ENCODE data around the gene PALD1. TPM values are rescaled to one million over a fixed set of nuclear protein-coding genes. Genes with fewer than 3 reads are reported as not detected.

The PALD1 gene
- total and polyA plus RNA-seq, 2 of the 13 experiments (the other 11 are each of a cell fraction or from before 2014, with no cell fraction given), result 0.07 to 0.09 TPM

GRCh38 chr10:70544431-70545340, 66.1 kb downstream of the PALD1 start (continued):
- TF ChIP-seq, protein P1, sequence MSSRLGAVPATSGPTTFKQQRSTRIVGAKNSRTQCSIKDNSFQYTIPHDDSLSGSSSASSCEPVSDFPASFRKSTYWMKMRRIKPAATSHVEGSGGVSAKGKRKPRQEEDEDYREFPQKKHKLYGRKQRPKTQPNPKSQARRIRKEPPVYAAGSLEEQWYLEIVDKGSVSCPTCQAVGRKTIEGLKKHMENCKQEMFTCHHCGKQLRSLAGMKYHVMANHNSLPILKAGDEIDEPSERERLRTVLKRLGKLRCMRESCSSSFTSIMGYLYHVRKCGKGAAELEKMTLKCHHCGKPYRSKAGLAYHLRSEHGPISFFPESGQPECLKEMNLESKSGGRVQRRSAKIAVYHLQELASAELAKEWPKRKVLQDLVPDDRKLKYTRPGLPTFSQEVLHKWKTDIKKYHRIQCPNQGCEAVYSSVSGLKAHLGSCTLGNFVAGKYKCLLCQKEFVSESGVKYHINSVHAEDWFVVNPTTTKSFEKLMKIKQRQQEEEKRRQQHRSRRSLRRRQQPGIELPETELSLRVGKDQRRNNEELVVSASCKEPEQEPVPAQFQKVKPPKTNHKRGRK (CRISPR knock-in tag; IDR thresholded peaks at IDR 0.05), result no peak
- TF ChIP-seq PAXIP1 (CRISPR knock-in tag; conservative IDR thresholded peaks at IDR 0.05) (no peak), ZNF263 (CRISPR knock-in tag; IDR thresholded peaks at IDR 0.05) (no peak)

GRCh38 chr10:70546584-70546983, 68.0 kb downstream of the PALD1 start:
- Histone ChIP-seq H3K9ac (ENCODE audit: insufficient read depth, low read depth, low read length) (no peak overlapping the region), H3K27ac (ENCODE audit: extremely low read length, insufficient read depth, low read length) (no peak overlapping the region), H3K27me3 (ENCODE audit: control insufficient read depth in 1 of 2, insufficient read depth in 2 of 2, low read length in 2 of 2) (peaks cover 0 to 5% of the 10 kb centered on the region in 2 experiments; a peak in 2 of 5 replicates), H2AFZ (ENCODE audit: low read length) (no peak overlapping the region), H4K20me1 (ENCODE audit: insufficient read depth, low read length) (no peaks in the 10 kb centered on the region), H3K4me3 (replicated peaks in 1 of 3; ENCODE audit: insufficient read depth in 1 of 3, low read depth in 2 of 3, low read length in 3 of 3) (no peak overlapping the region), H3K79me2 (ENCODE audit: insufficient read depth, low read length) (no peaks in the 10 kb centered on the region), H3K9me3 (ENCODE audit: low read length) (no peaks in the 10 kb centered on the region), H3K36me3 (replicated peaks in 1 of 2; ENCODE audit: control insufficient read depth in 1 of 2, insufficient read depth in 2 of 2, low read length in 2 of 2) (no peaks in the 10 kb centered on the region), H3K4me1 (ENCODE audit: insufficient read depth, low read length) (peaks cover 24% of the 10 kb centered on the region), H3K4me2 (ENCODE audit: low read depth, low read length) (no peak overlapping the region)
- WGBS (ENCODE audit: low lambda C conversion rate), result 0% methylated on average over 3 of the region's 3 CpGs
- ATAC-seq (no peak), FAIRE-seq (no peak), DNase-seq (ENCODE audit: low spot score) (no peak)
- ChIA-PET POLR2A (no interaction called here), CTCF (ENCODE audit: low intra/inter-chr PET ratio, low total read pairs) (no interaction called here)
- no peak for TF ChIP-seq ZNF781 (CRISPR knock-in tag; IDR thresholded peaks at IDR 0.05; ENCODE audit: borderline replicate concordance, not compliant biosample characterization)
- intact Hi-C loops (cut with micrococcal nuclease; ENCODE audit: unreplicated experiment) (no loop called here), in situ Hi-C loops (cut with HindIII; ENCODE audit: extremely low pct_ligation_motif_present, low pct_unique_long_range_greater_than_20kb) (loop anchor here (5.0 kb wide), 1 partner anchor 216 kb away; no protein-coding TSS in a partner anchor)
- no TSS peak for BruUV-seq (replicated peaks)

Data from HepG2 (cell line).